Activated naive CD8-positive, alpha-beta T cell treated with anti-CD3 and anti-CD28 coated beads, Interleukin-2, amount 50 U/mL, for 16 hours (primary cell): Measurements from ENCODE around the gene CMTM7.

Experiments used
- DNase-seq: peaks from one replicate; pipeline ENCODE4 v3.0.0-alpha.2; 2020; ENCODE audit warnings: low read depth, low spot score

CMTM7 gene

GRCh38 chr3:32391643-32392535, at the start of gene CMTM7:
Gene CMTM7 (plus strand): TSS chr3:32391853. CDS start chr3:32391907, 54 bp downstream.
- DNase-seq, result no peak

- DNase-seq, result no peak
These were observed 44.1 kb upstream of the CMTM7 start for GRCh38 chr3:32347343-32348125.

- DNase-seq, result no peak
These were observed 42.5 kb upstream of the CMTM7 start for GRCh38 chr3:32349184-32349583.

GRCh38 chr3:32352563-32352962, 39.1 kb upstream of the CMTM7 start:
- no peak for DNase-seq

GRCh38 chr3:32353351-32353750, 38.3 kb upstream of the CMTM7 start:
- DNase-seq, result no peak

GRCh38 chr3:32354362-32354778, 37.3 kb upstream of the CMTM7 start:
- no peak for DNase-seq

GRCh38 chr3:32355751-32356291, 35.8 kb upstream of the CMTM7 start:
- no peak for DNase-seq

- DNase-seq, result no peak
These were observed 31.7 kb upstream of the CMTM7 start for GRCh38 chr3:32359766-32360492.

GRCh38 chr3:32360493-32360827, 31.2 kb upstream of the CMTM7 start:
- no peak for DNase-seq

- DNase-seq, result no peak
These were observed 24.8 kb upstream of the CMTM7 start for GRCh38 chr3:32366638-32367397.

- no peak for DNase-seq
These were observed 24.2 kb upstream of the CMTM7 start for GRCh38 chr3:32367442-32367841.

- DNase-seq, result no peak
These were observed 20.0 kb upstream of the CMTM7 start for GRCh38 chr3:32371461-32372212.

- no peak for DNase-seq
These were observed 19.5 kb upstream of the CMTM7 start for GRCh38 chr3:32372213-32372490.

- no peak for DNase-seq
These were observed 18.4 kb upstream of the CMTM7 start for GRCh38 chr3:32373276-32373675.

- no peak for DNase-seq
These were observed 17.8 kb upstream of the CMTM7 start for GRCh38 chr3:32373844-32374243.

GRCh38 chr3:32374788-32375595, 16.7 kb upstream of the CMTM7 start:
- DNase-seq, result peak; percentile 43

GRCh38 chr3:32375596-32375930, 16.1 kb upstream of the CMTM7 start:
- no peak for DNase-seq

- DNase-seq, result no peak
These were observed 15.5 kb upstream of the CMTM7 start for GRCh38 chr3:32376115-32376514.

GRCh38 chr3:32379831-32380500, 11.7 kb upstream of the CMTM7 start:
- no peak for DNase-seq
